ENCODE data around the gene EPS8.

DNA sequence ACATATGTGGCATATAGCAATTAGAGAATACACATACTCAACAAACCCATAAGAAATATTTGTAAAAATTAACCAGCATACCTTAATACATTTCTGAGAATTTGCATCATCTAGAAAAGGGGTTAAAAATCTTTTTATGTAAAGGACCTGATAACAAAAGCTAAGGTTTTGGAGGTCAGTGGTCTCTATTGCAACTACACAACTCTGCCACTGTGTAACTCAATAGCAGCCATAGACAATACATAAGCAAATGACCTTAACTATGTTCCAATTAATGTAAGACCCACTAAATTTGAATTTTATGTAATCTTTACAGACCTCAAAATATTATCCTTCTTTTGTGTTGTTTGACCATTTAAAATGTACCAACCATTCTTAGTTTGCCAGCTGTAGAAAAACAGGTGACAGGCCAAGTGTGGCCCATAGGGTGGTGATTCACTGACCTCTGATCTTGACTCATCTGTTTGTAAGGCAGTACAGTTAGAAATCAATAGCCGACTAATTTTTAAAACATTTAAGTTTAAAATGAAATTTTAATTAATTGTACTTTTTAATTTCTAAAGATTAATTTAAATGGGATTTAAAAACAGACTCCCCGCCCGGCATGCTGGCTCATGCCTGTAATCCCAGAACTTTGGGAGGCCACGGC lies 7.4 kb upstream of the EPS8 start:
- TF ChIP-seq, protein P1, sequence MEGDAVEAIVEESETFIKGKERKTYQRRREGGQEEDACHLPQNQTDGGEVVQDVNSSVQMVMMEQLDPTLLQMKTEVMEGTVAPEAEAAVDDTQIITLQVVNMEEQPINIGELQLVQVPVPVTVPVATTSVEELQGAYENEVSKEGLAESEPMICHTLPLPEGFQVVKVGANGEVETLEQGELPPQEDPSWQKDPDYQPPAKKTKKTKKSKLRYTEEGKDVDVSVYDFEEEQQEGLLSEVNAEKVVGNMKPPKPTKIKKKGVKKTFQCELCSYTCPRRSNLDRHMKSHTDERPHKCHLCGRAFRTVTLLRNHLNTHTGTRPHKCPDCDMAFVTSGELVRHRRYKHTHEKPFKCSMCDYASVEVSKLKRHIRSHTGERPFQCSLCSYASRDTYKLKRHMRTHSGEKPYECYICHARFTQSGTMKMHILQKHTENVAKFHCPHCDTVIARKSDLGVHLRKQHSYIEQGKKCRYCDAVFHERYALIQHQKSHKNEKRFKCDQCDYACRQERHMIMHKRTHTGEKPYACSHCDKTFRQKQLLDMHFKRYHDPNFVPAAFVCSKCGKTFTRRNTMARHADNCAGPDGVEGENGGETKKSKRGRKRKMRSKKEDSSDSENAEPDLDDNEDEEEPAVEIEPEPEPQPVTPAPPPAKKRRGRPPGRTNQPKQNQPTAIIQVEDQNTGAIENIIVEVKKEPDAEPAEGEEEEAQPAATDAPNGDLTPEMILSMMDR (IDR thresholded peaks at IDR 0.05; ENCODE audit: low read length), result no peak
- no peak for TF ChIP-seq EZH2 (IDR thresholded peaks at IDR 0.05; ENCODE audit: borderline replicate concordance, low read length)

Data from OCI-LY1 (cell line).